T-cell (primary cell): ENCODE results near the gene RBM38. TPM values are rescaled to one million over a fixed set of nuclear protein-coding genes. Genes with fewer than 3 reads are reported as not detected.

ENCODE experiments used
- ATAC-seq, 4 experiments: fragments of 200-7000 bp in 3 of 4; fragments of 150-1000 bp in 1 of 4; cut with Tn5 transposase; replicated peaks in 1 of 4; 1 replicate in 3 of 4; 2 replicates in 1 of 4; pipeline ENCODE4 v1.10.0; 2021; ENCODE audit warnings: moderate library complexity in 3 of 4, mild to moderate bottlenecking in 2 of 4, moderate number of reproducible peaks in 1 of 4
- CTCF ChIA-PET, 2 donors: fragments of 300-600 bp; sonication (Branson Sonifier 250); formaldehyde crosslinking; loops; one replicate each; lab custom pipeline; 2022; ENCODE audit warnings: antibody characterized with exemption in 2 of 2; lab: Charles Lee
- POLR2A ChIA-PET, 2 donors: fragments of 300-600 bp; sonication (Branson Sonifier 250); formaldehyde crosslinking; loops; one replicate each; lab custom pipeline; 2022; ENCODE audit warnings: antibody characterized with exemption in 2 of 2; lab: Charles Lee
- DNase-seq, 35 experiments: peaks; one replicate each; pipeline versions ENCODE4 v3.0.0 to v3.0.0-alpha.2; 2013 to 2023
- H3K27ac ChIP-seq: one replicate; pipeline ENCODE4 v1.5.1; 2013; ENCODE audit warnings: low read length
- H3K27me3 ChIP-seq, 2 experiments: replicated peaks in 1 of 2; 1 replicate in 1 of 2; 2 replicates in 1 of 2; pipeline versions ENCODE4 v1.6.1 to v1.7.0; 2013; ENCODE audit warnings: low read length in 1 of 2, mixed read lengths in 1 of 2; ENCODE audit not compliant: control insufficient read depth in 2 of 2, insufficient read depth in 2 of 2; ENCODE audit errors: extremely low read depth in 1 of 2
- H3K36me3 ChIP-seq, 2 donors: 1 replicate in 1 of 2; 2 replicates in 1 of 2; pipeline versions ENCODE4 v1.6.1 to v1.7.0; 2013; ENCODE audit warnings: low read length in 1 of 2; ENCODE audit not compliant: control insufficient read depth in 2 of 2, insufficient read depth in 1 of 2; ENCODE audit errors: extremely low read depth in 1 of 2
- H3K4me1 ChIP-seq, 2 experiments: 1 replicate in 1 of 2; 2 replicates in 1 of 2; pipeline versions ENCODE4 v1.6.1 to v1.7.0; 2013; ENCODE audit warnings: low read length in 2 of 2, mixed read lengths in 1 of 2; ENCODE audit not compliant: insufficient read depth in 2 of 2, control insufficient read depth in 1 of 2; ENCODE audit errors: extremely low read depth in 1 of 2
- H3K4me3 ChIP-seq, 2 donors: 1 replicate in 1 of 2; 2 replicates in 1 of 2; pipeline versions ENCODE4 v1.5.1 to v1.7.0; 2013; ENCODE audit warnings: mild to moderate bottlenecking in 2 of 2, low read length in 1 of 2, moderate library complexity in 1 of 2; ENCODE audit not compliant: control insufficient read depth in 1 of 2; ENCODE audit errors: extremely low read depth in 1 of 2
- H3K9me3 ChIP-seq: 2 replicates; pipeline ENCODE4 v1.7.0; 2013
- H3K27ac Mint-ChIP-seq, 2 donors: one replicate each; pipeline ENCODE4 v1.8.0; 2020 to 2021; ENCODE audit warnings: mild to moderate bottlenecking in 2 of 2, mixed read lengths in 2 of 2
- H3K27me3 Mint-ChIP-seq, 2 donors: one replicate each; pipeline ENCODE4 v1.8.0; 2021 to 2022; ENCODE audit warnings: mixed read lengths in 2 of 2
- H3K36me3 Mint-ChIP-seq: one replicate; pipeline ENCODE4 v1.8.0; 2021; ENCODE audit warnings: mixed read lengths
- H3K4me1 Mint-ChIP-seq, 3 donors: one replicate each; pipeline ENCODE4 v1.8.0; 2020 to 2022; ENCODE audit warnings: mixed read lengths in 3 of 3, mild to moderate bottlenecking in 1 of 3
- H3K4me3 Mint-ChIP-seq, 3 donors: one replicate each; pipeline ENCODE4 v1.8.0; 2020 to 2022; ENCODE audit warnings: mild to moderate bottlenecking in 3 of 3, mixed read lengths in 3 of 3, moderate library complexity in 3 of 3
- H3K9me3 Mint-ChIP-seq, 3 donors: one replicate each; pipeline ENCODE4 v1.8.0; 2020 to 2022; ENCODE audit warnings: mixed read lengths in 3 of 3
- WGBS: methylation state at CpG from one replicate; pipeline ENCODE4 v1.1.5; 2013; ENCODE audit warnings: missing lambda C conversion rate; ENCODE audit not compliant: insufficient coverage; 5-methylcytosine and 5-hydroxymethylcytosine counted together
- total RNA-seq, 35 experiments: library from RNA in 6 of 35; stranded (reverse) in 6 of 35; fragments of 120-200 nt in 1 of 35; gene quantifications; one replicate each; pipeline versions ENCODE4 v1.2.1 to v1.2.4 and lab custom pipeline; 2013 to 2026

The RBM38 gene
- total RNA-seq, 5 donors from 2014 or later (not counting 1 experiment from before 2014, with no cell fraction given), result 111 to 271 (median 124) TPM

DNA sequence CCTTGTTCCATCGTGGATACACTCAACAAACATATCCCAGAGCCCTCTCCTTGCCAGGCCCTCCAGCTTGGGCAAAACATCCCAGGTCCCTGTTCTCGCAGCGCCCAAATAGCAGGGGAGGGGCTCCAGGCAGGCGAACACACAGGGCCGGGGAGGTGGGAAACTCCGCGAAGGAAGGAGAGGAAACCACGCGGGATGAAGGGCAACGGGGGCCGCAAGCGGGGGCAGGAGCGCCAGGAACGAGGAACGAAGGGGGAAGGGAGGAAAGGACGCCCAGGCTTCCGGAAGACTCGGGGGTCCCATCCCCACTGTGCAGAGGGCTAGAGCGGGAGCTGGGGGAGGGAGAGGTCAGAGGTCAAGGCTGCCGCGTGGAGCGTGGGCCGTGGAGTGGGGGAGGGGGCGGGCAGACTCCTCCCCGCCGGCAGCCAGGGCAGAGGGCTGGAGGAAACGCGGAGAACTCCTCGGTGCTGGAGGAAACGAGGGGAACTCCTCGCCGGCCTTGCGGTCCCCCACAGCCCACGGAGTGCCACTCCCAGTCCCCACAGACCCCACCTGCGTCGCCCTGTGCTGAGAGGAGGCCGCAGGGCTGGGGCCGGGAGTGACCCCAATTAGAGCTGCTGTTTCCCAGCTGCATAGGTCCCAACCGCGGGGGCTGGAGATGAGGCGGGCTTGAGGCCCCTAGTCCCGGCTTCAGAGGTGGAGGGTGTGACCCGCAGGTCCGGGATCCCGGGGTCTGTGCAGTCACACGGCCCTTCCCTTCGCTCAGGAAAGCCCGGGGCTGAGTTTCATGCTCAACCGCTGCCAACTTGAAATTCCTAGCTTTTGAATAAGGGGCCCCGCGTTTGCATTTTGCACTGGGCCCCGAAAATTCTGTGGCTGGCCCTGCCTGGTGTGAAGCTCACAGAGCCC lies 1.2 kb upstream of the RBM38 start:
- POLR2A ChIA-PET, result interaction anchor here in 1 of 2 donors (0.8 to 0.9 kb wide), 2 partner anchors 8 to 9 kb away, joined by 5 to 7 read pairs; no protein-coding TSS in a partner anchor
- H3K4me1 Mint-ChIP-seq, result peaks cover 37 to 43% (median 40%) of the 10 kb centered on the region in 3 donors
- peaks cover 9 to 18% of the 10 kb centered on the region in 2 donors for H3K36me3 ChIP-seq
- H3K27me3 Mint-ChIP-seq, result no peaks in the 10 kb centered on the region
- DNase-seq, result peak in 29 of 35 experiments; percentile 20 to 79 (median 51)
- H3K9me3 Mint-ChIP-seq, result no peaks in the 10 kb centered on the region
- H3K36me3 Mint-ChIP-seq, result peaks cover 12% of the 10 kb centered on the region
- no peaks in the 10 kb centered on the region for H3K9me3 ChIP-seq
- peaks cover 28 to 57% of the 10 kb centered on the region in 2 experiments for H3K4me1 ChIP-seq
- peak overlapping the region; percentile 44 to 53 for H3K4me3 ChIP-seq
- H3K27ac Mint-ChIP-seq, result peak overlapping the region; percentile 91 to 92
- no peaks in the 10 kb centered on the region for H3K27me3 ChIP-seq
- peak overlapping the region; percentile 77 to 82 (median 82) for H3K4me3 Mint-ChIP-seq
- ATAC-seq, result peak in 1 of 4 experiments; percentile 16
- 2% methylated on average over 48 of the region's 52 CpGs for WGBS
- CTCF ChIA-PET, result interaction anchor here (0.6 to 2.6 kb wide), 5 partner anchors 9 to 230 kb away, joined by 3 to 13 read pairs (median 3); no protein-coding TSS in a partner anchor
- H3K27ac ChIP-seq, result peak overlapping the region; percentile 69

DNA sequence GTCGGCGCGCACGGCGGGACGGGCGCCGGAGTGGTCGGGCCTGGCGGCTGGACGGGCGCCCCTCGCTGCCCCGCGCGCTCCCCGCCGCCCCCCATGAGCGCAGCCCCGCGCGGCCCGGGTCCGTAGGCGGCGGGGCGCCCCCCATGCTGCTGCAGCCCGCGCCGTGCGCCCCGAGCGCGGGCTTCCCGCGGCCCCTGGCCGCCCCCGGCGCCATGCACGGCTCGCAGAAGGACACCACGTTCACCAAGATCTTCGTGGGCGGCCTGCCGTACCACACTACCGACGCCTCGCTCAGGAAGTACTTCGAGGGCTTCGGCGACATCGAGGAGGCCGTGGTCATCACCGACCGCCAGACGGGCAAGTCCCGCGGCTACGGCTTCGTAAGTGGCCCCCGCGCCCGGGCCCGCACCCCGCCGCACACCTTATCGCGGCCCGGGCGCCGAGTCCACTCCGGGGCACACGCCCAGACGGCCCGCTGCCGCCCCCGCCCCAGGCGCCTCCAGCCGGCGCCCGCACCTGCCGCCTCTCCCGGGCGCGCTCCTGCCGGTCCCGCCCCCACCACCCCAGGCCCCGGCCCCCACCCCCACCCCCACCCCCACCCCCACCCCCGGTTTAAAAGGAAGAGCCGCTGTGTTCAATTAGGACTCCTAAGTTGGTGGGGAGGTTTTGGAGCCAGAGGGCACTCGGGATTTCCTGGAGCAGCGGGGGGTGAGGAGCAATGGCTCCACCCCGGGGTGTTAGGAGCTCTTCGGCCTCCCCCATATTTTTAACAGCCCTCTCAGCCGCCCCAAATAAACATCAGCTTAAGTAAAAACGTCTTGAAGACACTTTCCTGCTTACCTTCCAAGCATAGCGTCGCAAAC lies 474 bp downstream of the RBM38 start:
- Mint-ChIP-seq H3K9me3 (no peaks in the 10 kb centered on the region), H3K4me3 (peak overlapping the region; percentile 93 to 94 (median 93)), H3K27me3 (no peaks in the 10 kb centered on the region), H3K36me3 (peaks cover 20% of the 10 kb centered on the region), H3K27ac (peak overlapping the region; percentile 93 to 97), H3K4me1 (peaks cover 43 to 59% (median 56%) of the 10 kb centered on the region in 3 donors)
- peak overlapping the region; percentile 93 to 96 for H3K4me3 ChIP-seq
- CTCF ChIA-PET, result interaction anchor here in 1 of 2 donors (0.6 to 1.2 kb wide), 7 partner anchors 10 to 1314 kb away, joined by 3 to 5 read pairs (median 4); no protein-coding TSS in a partner anchor
- ATAC-seq (peak; percentile 0 to 8 (median 3)), DNase-seq (peak in 2 of 35 experiments; percentile 18 to 53)
- peak overlapping the region; percentile 93 for H3K27ac ChIP-seq
- H3K4me1 ChIP-seq, result peaks cover 32 to 71% of the 10 kb centered on the region in 2 experiments
- H3K27me3 ChIP-seq, result no peaks in the 10 kb centered on the region
- H3K36me3 ChIP-seq, result peaks cover 13 to 35% of the 10 kb centered on the region in 2 donors
- no peaks in the 10 kb centered on the region for H3K9me3 ChIP-seq
- POLR2A ChIA-PET, result interaction anchor here (0.6 to 2.0 kb wide), 9 partner anchors 10 to 1756 kb away, joined by 3 to 12 read pairs (median 4); no protein-coding TSS in a partner anchor
- under 1% methylated on average over 68 of the region's 98 CpGs for WGBS

DNA sequence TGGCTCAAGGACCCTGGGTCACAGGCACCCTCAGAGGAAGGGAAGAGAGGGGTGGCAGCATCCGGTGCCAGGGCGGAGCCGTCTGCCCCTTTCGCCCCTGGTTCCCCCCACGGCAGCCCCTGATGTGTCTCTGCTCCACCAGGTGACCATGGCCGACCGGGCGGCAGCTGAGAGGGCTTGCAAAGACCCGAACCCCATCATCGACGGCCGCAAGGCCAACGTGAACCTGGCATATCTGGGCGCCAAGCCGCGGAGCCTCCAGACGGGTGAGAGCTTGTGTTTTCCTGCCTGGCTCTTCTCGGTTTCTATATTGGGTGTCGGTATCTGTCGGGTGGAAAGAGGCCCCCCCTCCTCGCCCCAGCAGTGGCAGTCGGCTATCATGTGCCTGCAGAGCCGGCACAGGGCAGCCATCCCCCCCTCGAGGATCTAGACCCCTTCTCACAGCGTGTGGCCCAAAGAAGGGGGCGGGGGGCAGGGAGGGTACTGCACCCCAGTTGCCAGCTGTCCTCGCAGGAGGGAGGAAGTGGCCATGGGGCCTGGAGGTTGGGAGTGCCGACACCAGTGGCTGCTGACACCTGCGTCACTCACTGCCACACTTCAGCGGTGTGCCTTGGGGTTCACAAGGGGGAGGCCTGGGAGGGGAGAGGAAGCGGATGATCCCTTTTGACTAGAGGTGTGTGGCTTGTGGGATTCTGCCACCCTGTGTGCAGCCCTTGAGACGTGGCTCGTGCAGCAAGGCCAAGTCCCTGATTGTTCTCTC lies 1.5 kb downstream of the RBM38 start:
- peaks cover 23% of the 10 kb centered on the region for H3K36me3 Mint-ChIP-seq
- peaks cover 53 to 69% (median 66%) of the 10 kb centered on the region in 3 donors for H3K4me1 Mint-ChIP-seq
- Histone ChIP-seq H3K27ac (peak overlapping the region; percentile 93), H3K9me3 (no peaks in the 10 kb centered on the region), H3K4me3 (peak overlapping the region; percentile 93 to 96), H3K27me3 (no peaks in the 10 kb centered on the region), H3K4me1 (peaks cover 43 to 81% of the 10 kb centered on the region in 2 experiments), H3K36me3 (peaks cover 21 to 45% of the 10 kb centered on the region in 2 donors)
- CTCF ChIA-PET, result interaction anchor here in 1 of 2 donors (0.6 to 1.2 kb wide), 4 partner anchors 11 to 1313 kb away, joined by 3 to 5 read pairs (median 4); no protein-coding TSS in a partner anchor
- H3K4me3 Mint-ChIP-seq, result peak overlapping the region; percentile 93 to 94 (median 93)
- ATAC-seq, result peak; percentile 54 to 72 (median 56)
- POLR2A ChIA-PET, result interaction anchor here (0.6 to 2.0 kb wide), 5 partner anchors 10 to 609 kb away, joined by 3 to 12 read pairs (median 4); no protein-coding TSS in a partner anchor
- peak overlapping the region; percentile 93 to 97 for H3K27ac Mint-ChIP-seq
- peak; percentile 62 to 97 (median 92) for DNase-seq
- H3K27me3 Mint-ChIP-seq, result no peaks in the 10 kb centered on the region
- WGBS, result 0% methylated on average over 20 of the region's 33 CpGs
- no peaks in the 10 kb centered on the region for H3K9me3 Mint-ChIP-seq

DNA sequence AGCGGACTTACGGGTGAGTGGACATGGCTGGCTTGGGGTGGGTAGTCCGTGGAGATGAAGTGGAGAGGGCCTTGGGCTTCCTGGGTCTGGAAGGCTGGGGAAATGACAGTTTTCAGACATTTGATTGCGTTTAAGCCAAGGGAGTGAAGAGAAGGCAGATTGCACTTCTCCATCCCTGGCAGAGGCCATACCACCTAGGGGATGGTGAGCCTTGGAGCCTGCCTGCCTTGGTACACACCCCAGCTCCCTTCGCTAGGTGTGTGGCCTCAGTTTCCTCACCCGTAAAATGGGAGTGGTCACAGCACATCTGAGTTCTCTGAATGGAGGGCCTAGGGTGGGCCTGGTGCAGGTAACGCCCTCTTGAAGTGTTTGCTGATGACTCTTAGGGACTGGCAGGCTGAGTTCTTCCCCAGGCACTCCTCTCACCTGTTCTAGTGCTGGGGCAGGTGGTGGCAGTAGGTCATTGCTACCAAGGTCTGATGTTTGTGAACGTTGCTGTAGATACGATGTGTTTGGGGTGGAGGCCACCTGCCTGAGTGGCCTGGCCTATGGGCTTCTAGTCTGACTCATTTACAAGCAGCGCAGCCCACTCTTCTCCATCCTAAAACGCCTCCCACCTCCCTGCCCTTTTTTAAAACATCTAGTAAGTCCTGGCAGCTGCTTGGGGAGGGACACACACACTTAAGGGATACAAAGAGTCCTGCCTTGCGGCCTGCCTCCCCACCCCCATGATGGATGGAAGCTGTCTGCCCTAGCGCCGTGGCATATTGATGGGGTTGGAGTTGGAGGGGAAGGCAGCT lies 2.3 kb downstream of the RBM38 start:
- H3K4me1 ChIP-seq, result peaks cover 46 to 90% of the 10 kb centered on the region in 2 experiments
- Mint-ChIP-seq H3K36me3 (peaks cover 25% of the 10 kb centered on the region), H3K9me3 (no peaks in the 10 kb centered on the region), H3K27me3 (no peaks in the 10 kb centered on the region), H3K4me1 (peaks cover 58 to 76% (median 72%) of the 10 kb centered on the region in 3 donors), H3K4me3 (peak overlapping the region; percentile 93 to 94 (median 93)), H3K27ac (peak overlapping the region; percentile 93 to 97)
- H3K27me3 ChIP-seq, result no peaks in the 10 kb centered on the region
- ChIA-PET POLR2A (interaction anchor here in 1 of 2 donors (0.6 to 1.3 kb wide), 2 partner anchors 12 to 608 kb away, joined by 3 to 4 read pairs; no protein-coding TSS in a partner anchor), CTCF (interaction anchor here in 1 of 2 donors (0.5 kb wide), 1 partner anchor 980 kb away, joined by 3 read pairs; no protein-coding TSS in a partner anchor)
- no peaks in the 10 kb centered on the region for H3K9me3 ChIP-seq
- WGBS, result 12% methylated on average over 5 of the region's 14 CpGs
- H3K27ac ChIP-seq, result peak overlapping the region; percentile 93
- peak overlapping the region; percentile 93 to 96 for H3K4me3 ChIP-seq
- H3K36me3 ChIP-seq, result peaks cover 21 to 46% of the 10 kb centered on the region in 2 donors
- ATAC-seq, result no peak
- DNase-seq, result peak in 1 of 35 experiments; percentile 24
